ENCODE data around the gene APBB2.
A peak's percentile ranks its signal among the peaks of the same experiment; 100 is the strongest.
"Not testable (repeated sequence)": the region's sequence is repeated elsewhere in the genome, so short reads cannot be mapped to it uniquely, and the experiment has no call there.

APBB2 gene

DNA sequence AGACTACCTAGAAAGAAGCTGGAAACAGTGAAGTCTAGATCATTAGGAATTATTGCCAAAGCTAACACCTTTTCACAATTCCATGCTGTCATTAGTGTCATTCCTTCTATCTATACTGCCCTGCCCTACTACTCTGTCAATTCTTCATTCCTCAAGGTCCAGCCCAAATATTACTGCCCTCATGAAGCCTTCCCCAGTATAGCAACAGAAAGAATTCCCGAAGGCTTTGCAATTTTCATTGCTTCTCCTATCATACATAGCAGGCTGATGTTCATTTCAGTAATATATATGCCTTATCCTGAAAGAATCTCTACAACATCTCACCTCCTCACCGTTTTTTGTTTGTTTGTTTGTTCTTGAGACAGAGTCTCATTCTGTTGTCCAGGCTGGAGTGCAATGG, 63.9 kb downstream of the APBB2 start:
- H3K4me3 ChIP-seq (ENCODE audit: low read depth, low read length), result no peak overlapping the region
- TF ChIP-seq, protein P1, sequence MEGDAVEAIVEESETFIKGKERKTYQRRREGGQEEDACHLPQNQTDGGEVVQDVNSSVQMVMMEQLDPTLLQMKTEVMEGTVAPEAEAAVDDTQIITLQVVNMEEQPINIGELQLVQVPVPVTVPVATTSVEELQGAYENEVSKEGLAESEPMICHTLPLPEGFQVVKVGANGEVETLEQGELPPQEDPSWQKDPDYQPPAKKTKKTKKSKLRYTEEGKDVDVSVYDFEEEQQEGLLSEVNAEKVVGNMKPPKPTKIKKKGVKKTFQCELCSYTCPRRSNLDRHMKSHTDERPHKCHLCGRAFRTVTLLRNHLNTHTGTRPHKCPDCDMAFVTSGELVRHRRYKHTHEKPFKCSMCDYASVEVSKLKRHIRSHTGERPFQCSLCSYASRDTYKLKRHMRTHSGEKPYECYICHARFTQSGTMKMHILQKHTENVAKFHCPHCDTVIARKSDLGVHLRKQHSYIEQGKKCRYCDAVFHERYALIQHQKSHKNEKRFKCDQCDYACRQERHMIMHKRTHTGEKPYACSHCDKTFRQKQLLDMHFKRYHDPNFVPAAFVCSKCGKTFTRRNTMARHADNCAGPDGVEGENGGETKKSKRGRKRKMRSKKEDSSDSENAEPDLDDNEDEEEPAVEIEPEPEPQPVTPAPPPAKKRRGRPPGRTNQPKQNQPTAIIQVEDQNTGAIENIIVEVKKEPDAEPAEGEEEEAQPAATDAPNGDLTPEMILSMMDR (IDR thresholded peaks at IDR 0.05; ENCODE audit: low read depth, low read length), result no peak

DNA sequence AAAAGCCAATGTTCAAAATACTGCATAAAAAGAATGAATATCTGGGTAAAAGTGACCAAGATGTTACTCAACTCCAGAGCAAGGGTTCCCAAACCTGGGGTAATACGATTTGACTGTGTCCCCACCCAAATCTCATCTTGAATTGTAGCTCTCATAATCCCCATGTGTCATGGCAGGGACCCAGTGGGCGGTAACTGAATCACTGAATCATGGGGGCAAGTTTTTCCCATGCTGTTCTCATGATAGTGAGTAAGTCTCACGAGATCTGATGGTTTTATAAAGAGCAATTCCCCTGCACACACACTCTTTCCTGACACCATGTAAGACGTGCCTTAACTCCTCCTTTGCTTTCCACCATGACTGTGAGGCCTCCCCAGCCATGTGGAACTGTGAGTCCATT, 64.8 kb downstream of the APBB2 start:
- H3K4me3 ChIP-seq (ENCODE audit: low read depth, low read length), result not testable (repeated sequence)

DNA sequence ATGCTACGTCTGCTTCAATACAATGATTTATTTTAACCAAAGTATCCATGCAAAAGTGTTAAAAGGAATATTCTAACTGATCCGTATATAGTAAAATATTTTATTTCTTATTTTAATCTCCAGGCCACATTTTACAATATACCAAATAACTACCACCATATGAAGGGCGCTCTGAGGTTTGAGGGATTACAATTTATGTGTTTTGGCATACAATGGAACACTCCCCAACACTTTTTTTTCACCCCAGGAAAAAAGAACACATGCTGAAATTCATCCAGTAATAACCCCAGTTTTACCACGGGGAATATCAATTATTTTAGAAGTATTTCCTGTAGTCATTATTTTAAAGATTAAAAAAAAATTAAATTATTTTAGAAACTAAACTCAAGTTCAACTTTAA, 65.4 kb downstream of the APBB2 start:
- TF ChIP-seq, protein P1 (IDR thresholded peaks at IDR 0.05; ENCODE audit: low read depth, low read length), result no peak
- H3K4me3 ChIP-seq (ENCODE audit: low read depth, low read length), result no peak overlapping the region

DNA sequence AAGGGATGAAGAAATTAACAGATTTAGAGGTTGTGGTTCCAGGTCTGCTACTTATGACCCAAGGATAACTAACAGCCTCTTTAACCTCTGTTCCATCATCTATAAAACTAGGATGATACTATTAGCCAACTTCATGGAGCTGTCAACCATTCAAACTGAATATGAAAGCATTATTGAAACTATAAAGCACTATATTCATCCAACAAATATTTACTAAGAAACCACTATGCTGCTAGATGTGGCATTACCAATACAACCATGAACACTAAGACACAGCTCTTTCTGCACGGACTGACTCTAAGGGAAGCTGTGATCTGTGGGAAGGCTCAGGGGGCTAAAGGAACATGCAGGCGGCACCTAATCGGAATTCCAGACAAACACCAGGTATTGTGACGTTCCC, 66.0 kb downstream of the APBB2 start:
- TF ChIP-seq, protein P1 (IDR thresholded peaks at IDR 0.05; ENCODE audit: low read depth, low read length), result no peak
- H3K4me3 ChIP-seq (ENCODE audit: low read depth, low read length), result no peak overlapping the region

DNA sequence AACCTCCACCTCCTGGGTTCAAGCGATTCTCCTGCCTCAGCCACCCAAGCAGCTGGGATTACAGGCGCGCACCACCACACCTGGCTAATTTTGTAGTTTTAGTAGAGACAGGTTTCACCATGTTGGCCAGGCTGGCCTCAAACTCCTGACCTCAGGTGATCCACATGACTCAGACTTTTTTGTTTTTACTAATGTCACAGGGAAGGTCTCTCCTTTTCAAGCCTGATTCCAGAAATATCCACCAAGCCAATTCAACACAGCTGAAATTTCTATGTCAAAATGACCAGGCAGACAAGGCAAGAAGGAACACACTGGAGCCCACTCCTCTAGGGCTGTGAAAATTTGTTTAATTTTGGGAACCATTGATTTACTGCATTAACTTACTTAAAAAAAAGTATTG, 66.8 kb downstream of the APBB2 start:
- not testable (repeated sequence) for H3K4me3 ChIP-seq (ENCODE audit: low read depth, low read length)

DNA sequence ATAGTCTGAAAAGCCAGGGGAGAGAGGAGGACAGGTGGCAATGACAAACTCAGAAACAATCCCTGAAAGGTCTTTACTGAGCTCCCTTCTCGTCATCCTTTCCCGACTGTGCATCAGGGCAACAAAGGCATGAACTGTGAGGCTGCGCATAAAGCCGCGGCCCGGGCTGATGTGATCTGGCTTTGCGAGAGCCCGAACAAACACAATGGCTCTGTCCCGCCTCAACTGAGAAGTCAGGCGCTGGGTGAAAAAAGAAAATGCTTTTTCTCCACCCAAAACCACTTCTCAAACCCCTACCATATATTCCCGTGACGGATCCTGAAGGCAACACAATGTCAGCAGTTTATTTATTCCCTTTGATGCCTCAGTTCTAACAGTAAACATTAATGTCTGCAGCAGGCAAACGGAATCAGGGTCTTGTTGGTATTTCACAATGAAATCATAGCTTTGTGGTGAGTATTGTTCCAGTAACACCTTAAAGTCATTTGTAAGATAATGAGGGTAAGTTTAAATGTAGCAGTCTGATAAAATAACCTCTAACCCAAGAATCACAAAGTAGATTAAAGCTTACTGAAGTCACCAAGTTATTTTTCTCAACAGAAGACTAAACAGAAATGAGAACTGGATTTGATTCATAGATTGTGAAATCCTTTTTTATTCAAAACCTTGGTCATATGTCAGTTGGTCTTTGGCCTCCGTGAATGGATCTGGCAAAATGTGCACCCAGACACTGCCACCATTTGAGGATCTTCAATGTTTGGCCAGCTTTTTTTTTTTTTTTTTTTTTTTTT, 67.4 kb downstream of the APBB2 start:
- TF ChIP-seq, protein P1 (IDR thresholded peaks at IDR 0.05; ENCODE audit: low read depth, low read length), result no peak
- peak overlapping the region; percentile 2; the same call in 1 of the 2 replicates for H3K4me3 ChIP-seq (ENCODE audit: low read depth, low read length)

DNA sequence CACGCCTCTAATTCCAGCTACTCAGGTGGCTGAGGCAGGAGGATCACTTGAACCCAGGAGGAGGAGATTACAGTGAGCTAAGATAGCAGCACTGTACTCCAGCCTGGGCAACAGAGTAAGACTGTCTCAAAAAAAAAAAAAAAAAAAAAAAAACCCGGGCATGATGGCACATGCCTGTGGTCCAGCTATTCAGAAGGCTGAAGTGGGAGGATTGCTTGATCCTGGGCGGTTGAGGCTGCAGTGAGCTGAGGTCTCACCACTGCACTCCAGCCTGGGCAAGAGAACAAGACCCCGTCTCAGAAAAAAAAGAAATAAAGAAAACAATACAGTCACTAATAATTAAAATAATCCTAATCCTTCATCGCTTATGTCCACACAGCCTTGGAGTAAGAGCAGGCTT, 68.1 kb downstream of the APBB2 start:
- no peak overlapping the region for H3K4me3 ChIP-seq (ENCODE audit: low read depth, low read length)
- TF ChIP-seq, protein P1 (IDR thresholded peaks at IDR 0.05; ENCODE audit: low read depth, low read length), result no peak

DNA sequence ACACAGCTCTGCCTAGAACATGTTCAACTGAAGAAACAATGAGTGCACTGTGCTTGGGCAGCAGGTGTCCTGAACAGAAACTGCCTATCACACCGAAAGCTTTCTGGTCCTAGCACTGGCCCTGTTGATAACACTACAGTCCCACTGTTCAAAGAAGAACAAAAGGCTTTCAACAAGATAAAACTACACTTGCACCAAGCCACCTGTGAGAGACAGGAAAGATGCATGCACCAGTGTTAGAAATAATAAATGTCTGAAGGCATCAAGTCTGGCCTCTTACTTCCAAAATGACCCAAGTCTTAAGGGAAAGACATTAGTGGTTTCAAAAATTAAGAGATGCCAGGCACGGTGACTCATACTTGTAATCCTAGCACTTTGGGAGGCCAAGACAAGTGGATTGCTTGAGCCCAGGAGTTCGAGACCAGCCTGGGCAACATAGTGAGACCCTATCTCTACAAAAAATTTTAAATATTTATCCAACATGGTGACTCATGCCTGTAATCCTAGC, 68.7 kb downstream of the APBB2 start:
- TF ChIP-seq, protein P1 (IDR thresholded peaks at IDR 0.05; ENCODE audit: low read depth, low read length), result no peak
- no peak overlapping the region for H3K4me3 ChIP-seq (ENCODE audit: low read depth, low read length)

Data from WI38 (cell line).